GM12878 (cell line): ENCODE results near the gene ARHGEF7. TPM values are rescaled to one million over a fixed set of nuclear protein-coding genes. Genes with fewer than 3 reads are reported as not detected.

ENCODE experiments used
- ATAC-seq: fragments of 200-7000 bp; cut with Tn5 transposase; 3 replicates; pipeline ENCODE4 v1.9.1; 2020; ENCODE audit warnings: mild to moderate bottlenecking, moderate library complexity
- BruUV-seq: library from RNA; stranded (reverse); fragments of 400-500 nt; replicated peaks from 2 replicates; lab custom pipeline; 2021; lab: Mats Ljungman, UMichigan
- CTCF ChIA-PET: fragments of 300-600 bp; sonication (Branson Sonifier 250); formaldehyde crosslinking; extraction: SDS; loops from one replicate; lab custom pipeline; 2021; ENCODE audit warnings: inconsistent platforms; lab: Yijun Ruan, JAX
- POLR2A ChIA-PET: fragments of 350-600 bp; formaldehyde crosslinking; extraction: SDS; loops from one replicate; lab custom pipeline; 2021; ENCODE audit warnings: inconsistent platforms; lab: Charles Lee
- RAD21 ChIA-PET: fragments of 300-600 bp; sonication (Branson Sonifier 250); formaldehyde crosslinking; loops from one replicate; lab custom pipeline; 2023; ENCODE audit warnings: antibody characterized with exemption; ENCODE audit not compliant: unreplicated experiment; lab: Charles Lee
- SMC1A ChIA-PET: fragments of 300-600 bp; sonication (Branson Sonifier 250); formaldehyde crosslinking; loops from one replicate; lab custom pipeline; 2023; ENCODE audit not compliant: unreplicated experiment, uncharacterized antibody; lab: Charles Lee
- DNase-seq: peaks from one replicate; pipeline ENCODE4 v3.0.0-alpha.2; 2011; ENCODE audit warnings: low read depth, low spot score
- FAIRE-seq: peaks from 3 replicates; lab custom pipeline; 2011; peaks lifted over from hg19 to GRCh38; lab: Jason Lieb, UNC
- H2AFZ ChIP-seq: 2 replicates; pipeline ENCODE4 v1.6.0; 2011; ENCODE audit warnings: low read depth, low read length, control low read depth; ENCODE audit not compliant: control insufficient read depth
- H3K27ac ChIP-seq: 2 replicates; pipeline ENCODE4 v1.5.1; 2011; ENCODE audit warnings: control low read depth; ENCODE audit not compliant: control insufficient read depth, insufficient read depth
- H3K27me3 ChIP-seq, 2 experiments: replicated peaks in 1 of 2; 2 replicates each; pipeline versions ENCODE4 v1.6.0 to v1.6.1; 2011; ENCODE audit warnings: low read length in 1 of 2; ENCODE audit not compliant: control insufficient read depth in 2 of 2, insufficient read depth in 2 of 2
- H3K36me3 ChIP-seq, 2 experiments: 2 replicates each; pipeline ENCODE4 v1.5.1; 2011; ENCODE audit warnings: low read length in 1 of 2; ENCODE audit not compliant: control insufficient read depth in 2 of 2, insufficient read depth in 2 of 2
- H3K4me1 ChIP-seq: 2 replicates; pipeline ENCODE4 v1.6.1; 2011; ENCODE audit warnings: mild to moderate bottlenecking, low read length, moderate library complexity, mixed read lengths; ENCODE audit not compliant: control insufficient read depth, insufficient read depth
- H3K4me2 ChIP-seq: 2 replicates; pipeline ENCODE4 v1.6.0; 2011; ENCODE audit warnings: control low read depth; ENCODE audit not compliant: control insufficient read depth, insufficient read depth
- H3K4me3 ChIP-seq: fragments of 200-600 bp; sonication (generic); 2 replicates; pipeline ENCODE4 v1.5.1; 2016
- H3K79me2 ChIP-seq: 2 replicates; pipeline ENCODE4 v1.6.0; 2011; ENCODE audit warnings: low read length; ENCODE audit not compliant: control insufficient read depth, insufficient read depth
- H3K9ac ChIP-seq: 2 replicates; pipeline ENCODE4 v1.8.0; 2011; ENCODE audit warnings: low read length, control low read depth, mixed read lengths; ENCODE audit not compliant: control insufficient read depth, insufficient read depth
- H3K9me3 ChIP-seq: replicated peaks from 3 replicates; pipeline ENCODE4 v1.5.1; 2011; ENCODE audit warnings: mild to moderate bottlenecking, low read length; ENCODE audit not compliant: control insufficient read depth, insufficient read depth
- H4K20me1 ChIP-seq: 2 replicates; pipeline ENCODE4 v1.6.0; 2011; ENCODE audit not compliant: control insufficient read depth, insufficient read depth
- CREM ChIP-seq: IDR thresholded peaks from 2 replicates; pipeline ENCODE4 v1.6.1; 2014; ENCODE audit warnings: antibody characterized with exemption, low read depth
- GABPA ChIP-seq: IDR thresholded peaks from 2 replicates; pipeline ENCODE4 v1.6.1; 2014; ENCODE audit warnings: antibody characterized with exemption, low read depth, mild to moderate bottlenecking, inconsistent platforms
- HCFC1 ChIP-seq: fragments of 150-350 bp; IDR thresholded peaks from 2 replicates; pipeline ENCODE4 v1.6.1; 2014; ENCODE audit warnings: low read length
- HDAC6 ChIP-seq: fragments of 200-600 bp; sonication (generic); IDR thresholded peaks from one replicate; pipeline ENCODE4 v1.8.0; 2017; ENCODE audit warnings: antibody characterized with exemption; ENCODE audit not compliant: unreplicated experiment
- NR2C2 ChIP-seq: IDR thresholded peaks from 2 replicates; pipeline ENCODE4 v1.6.1; 2011; ENCODE audit warnings: borderline replicate concordance, low read depth; ENCODE audit not compliant: control insufficient read depth, insufficient read length
- PAX8 ChIP-seq: fragments of 450-650 bp; IDR thresholded peaks from 2 replicates; pipeline ENCODE4 v1.6.1; 2017; ENCODE audit warnings: mild to moderate bottlenecking, moderate library complexity
- PML ChIP-seq: IDR thresholded peaks from 2 replicates; pipeline ENCODE4 v1.6.1; 2012; ENCODE audit warnings: low read length, inconsistent platforms
- POLR2AphosphoS2 ChIP-seq: IDR thresholded peaks from 2 replicates; pipeline ENCODE4 v1.6.1; 2011; ENCODE audit warnings: low read depth, mild to moderate bottlenecking, low read length, improper control_type of control experiment, moderate library complexity
- POU2F2 ChIP-seq: IDR thresholded peaks from 3 replicates; pipeline ENCODE4 v1.6.1; 2011; ENCODE audit warnings: low read depth, mild to moderate bottlenecking, low read length, borderline replicate concordance
- RBBP5 ChIP-seq: fragments of 200-600 bp; sonication (generic); conservative IDR thresholded peaks from 2 replicates; pipeline ENCODE4 v1.6.1; 2016
- SRF ChIP-seq, 2 experiments: IDR thresholded peaks; 2 replicates each; pipeline ENCODE4 v1.6.1; 2011; ENCODE audit warnings: low read depth in 2 of 2, low read length in 2 of 2, mild to moderate bottlenecking in 1 of 2, moderate library complexity in 1 of 2
- STAT3 ChIP-seq: IDR thresholded peaks from 2 replicates; pipeline ENCODE4 v1.6.1; 2011; ENCODE audit warnings: low read depth, low read length, improper control_type of control experiment
- WGBS: methylation state at CpG from one replicate; pipeline ENCODE4 v1.1.6; 2016; ENCODE audit warnings: low lambda C conversion rate; ENCODE audit not compliant: insufficient replicate concordance, insufficient coverage; ENCODE audit errors: missing lambda C conversion rate; 5-methylcytosine and 5-hydroxymethylcytosine counted together
- in situ Hi-C: fragments of 300-500 bp; cut with MboI; formaldehyde crosslinking; loops from 9 replicates; pipeline ENCODE4 v1.14.3; 2018; ENCODE audit warnings: mixed read lengths
- intact Hi-C: fragments of 100-400 bp; cut with micrococcal nuclease; formaldehyde crosslinking; loops from one replicate; pipeline ENCODE4 v1.14.2; 2022; ENCODE audit not compliant: unreplicated experiment
- polyA plus RNA-seq, 11 experiments: library from polyadenylated mRNA; depleted of rRNA in 4 of 11; unstranded in 6 of 11; stranded (reverse) in 5 of 11; fragments of >200 nt; fragmentation: Nextera tagmentation in 4 of 11; fragmentation: Illumina TruSeq in 1 of 11; extraction: Ambion mirVana in 4 of 11; extraction: Trizol in 1 of 11; gene quantifications; 1 replicate in 1 of 11; 2 replicates in 10 of 11; pipeline versions ENCODE4 v1.2.1 to v1.2.3, GENCODE V29; 2011 to 2016; ENCODE audit warnings: inconsistent platforms in 2 of 11, missing spikeins in 2 of 11, low read depth in 1 of 11
- total RNA-seq, 4 experiments: library from RNA; depleted of rRNA in 3 of 4; stranded (reverse); fragments of >200 nt in 3 of 4; fragmentation: Illumina TruSeq in 1 of 4; extraction: Trizol in 1 of 4; gene quantifications; 2 replicates each; pipeline versions ENCODE4 v1.2.1 to v1.2.3, GENCODE V29; 2013 to 2021
- TF ChIP-seq, protein P1 (sequence below): fragments of 450-650 bp; IDR thresholded peaks from 2 replicates; pipeline ENCODE4 v1.6.1; 2016; ENCODE audit warnings: mild to moderate bottlenecking, moderate library complexity, borderline replicate concordance

Gene ARHGEF7
- total and polyA plus RNA-seq, 10 of the 15 experiments (the other 5 are each of a cell fraction or from before 2014, with no cell fraction given), result 4.7 to 65.5 (median 36.6) TPM

DNA sequence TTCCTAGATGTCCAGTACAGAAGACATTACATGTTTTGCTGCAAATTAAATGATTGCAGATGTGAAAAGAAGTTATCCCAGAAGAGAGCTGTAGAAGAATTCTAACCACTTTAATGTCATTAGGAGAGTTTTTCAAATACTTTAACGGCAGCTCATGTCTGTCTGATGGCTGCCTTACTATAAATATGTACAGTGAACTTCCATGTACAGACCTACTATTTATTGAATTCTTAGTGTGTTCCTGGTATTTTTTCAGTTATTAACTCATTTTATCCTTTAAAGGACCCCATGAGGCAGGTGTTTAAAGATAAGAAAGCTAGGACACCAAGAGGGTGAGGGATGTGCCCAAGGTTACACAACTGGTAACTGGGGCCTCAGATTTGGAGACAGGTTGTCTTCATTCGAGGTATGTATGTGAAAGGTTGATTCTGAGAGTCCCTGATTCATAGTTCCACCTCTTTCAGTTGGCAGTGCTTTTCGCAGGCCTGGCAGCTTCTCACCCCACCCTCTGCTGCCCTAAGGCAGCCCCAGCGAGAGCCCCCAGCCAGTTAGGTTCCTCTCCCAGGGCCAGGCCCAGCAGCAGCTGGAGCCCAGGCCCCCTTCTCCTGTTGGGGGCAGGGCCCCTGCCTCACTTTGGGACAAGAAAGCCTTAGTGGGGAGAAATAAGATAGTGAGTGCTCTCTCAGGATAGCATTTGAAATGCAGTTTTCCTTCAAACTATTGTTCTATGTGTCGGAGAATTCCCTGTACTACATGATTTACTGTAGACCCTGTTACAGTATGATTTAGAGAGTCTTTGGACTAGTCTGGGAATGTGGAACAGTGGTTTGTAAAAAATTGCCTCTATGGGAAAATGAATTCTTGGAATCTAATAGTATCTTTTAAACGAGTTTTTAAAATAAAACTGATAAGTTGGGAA, 137.6 kb downstream of the ARHGEF7 start:
- WGBS, result 85% methylated on average over 6 of the region's 6 CpGs
- no peak for TF ChIP-seq GABPA
- TF ChIP-seq, all 136 proteins: peak for 0
- POLR2A ChIA-PET, result no interaction called here
- no peak for DNase-seq
- FAIRE-seq, result no peak
- Histone ChIP-seq H2AFZ (no peak overlapping the region), H3K79me2 (no peaks in the 10 kb centered on the region; the same call in 1 of the 2 replicates), H3K4me3 (no peak overlapping the region), H3K4me2 (no peak overlapping the region), H3K27me3 (no peaks in the 10 kb centered on the region), H3K9me3 (no peaks in the 10 kb centered on the region; the same call in 2 of the 3 replicates), H4K20me1 (no peaks in the 10 kb centered on the region; the same call in 1 of the 2 replicates), H3K9ac (no peak overlapping the region), H3K27ac (no peak overlapping the region), H3K36me3 (peaks cover 16 to 44% of the 10 kb centered on the region in 2 experiments), H3K4me1 (no peaks in the 10 kb centered on the region)
- SMC1A ChIA-PET, result no interaction called here
- in situ Hi-C loops (no loop called here), intact Hi-C loops (no loop called here)
- CTCF ChIA-PET, result no interaction called here
- RAD21 ChIA-PET, result no interaction called here
- BruUV-seq, result no TSS peak
- ATAC-seq, result no peak

DNA sequence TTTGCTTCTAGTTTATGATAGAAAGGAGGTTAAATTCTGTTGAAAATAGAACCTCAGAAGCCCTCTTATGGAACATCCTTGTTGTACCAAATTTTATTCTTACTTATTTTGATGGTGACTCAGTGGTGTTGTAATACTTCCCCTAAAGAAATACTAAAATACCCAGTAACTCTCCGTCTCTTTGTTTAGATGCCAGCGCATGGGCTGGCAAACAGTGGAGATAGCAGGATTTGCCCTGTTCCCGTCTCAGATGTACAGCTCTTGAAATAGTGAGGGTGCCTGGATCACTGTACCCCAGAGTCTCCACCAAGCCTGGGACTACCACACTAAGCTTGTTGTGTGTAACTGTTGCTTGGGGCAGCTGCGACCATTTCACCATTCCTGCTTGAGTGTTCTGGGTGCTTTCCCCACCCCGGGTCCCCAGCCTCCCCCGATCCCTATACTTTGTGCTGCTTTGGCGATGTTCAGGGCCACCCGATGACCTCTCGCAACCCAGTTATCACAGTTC, 138.3 kb downstream of the ARHGEF7 start:
- SMC1A ChIA-PET, result no interaction called here
- intact Hi-C loops (no loop called here), in situ Hi-C loops (no loop called here)
- H3K79me2 ChIP-seq, result no peaks in the 10 kb centered on the region; the same call in 1 of the 2 replicates
- FAIRE-seq (no peak), ATAC-seq (no peak), DNase-seq (no peak)
- no peaks in the 10 kb centered on the region for H3K27me3 ChIP-seq
- no peak overlapping the region for H2AFZ ChIP-seq
- peaks cover 20 to 47% of the 10 kb centered on the region in 2 experiments for H3K36me3 ChIP-seq
- 98% methylated on average over 9 of the region's 9 CpGs for WGBS
- H3K9ac ChIP-seq, result no peak overlapping the region
- RAD21 ChIA-PET, result no interaction called here
- H3K4me3 ChIP-seq, result no peak overlapping the region
- H3K4me2 ChIP-seq, result no peak overlapping the region
- no peaks in the 10 kb centered on the region; the same call in 2 of the 3 replicates for H3K9me3 ChIP-seq
- H4K20me1 ChIP-seq, result no peaks in the 10 kb centered on the region; the same call in 1 of the 2 replicates
- no TSS peak for BruUV-seq
- no peaks in the 10 kb centered on the region for H3K4me1 ChIP-seq
- POLR2A ChIA-PET, result no interaction called here
- no peak overlapping the region for H3K27ac ChIP-seq
- CTCF ChIA-PET, result no interaction called here
- no peak for TF ChIP-seq SRF (IDR thresholded peaks at IDR 0.05; ENCODE audit: low read depth in 2 of 2, low read length in 2 of 2)
- no peak for TF ChIP-seq HDAC6
- TF ChIP-seq, protein P1, sequence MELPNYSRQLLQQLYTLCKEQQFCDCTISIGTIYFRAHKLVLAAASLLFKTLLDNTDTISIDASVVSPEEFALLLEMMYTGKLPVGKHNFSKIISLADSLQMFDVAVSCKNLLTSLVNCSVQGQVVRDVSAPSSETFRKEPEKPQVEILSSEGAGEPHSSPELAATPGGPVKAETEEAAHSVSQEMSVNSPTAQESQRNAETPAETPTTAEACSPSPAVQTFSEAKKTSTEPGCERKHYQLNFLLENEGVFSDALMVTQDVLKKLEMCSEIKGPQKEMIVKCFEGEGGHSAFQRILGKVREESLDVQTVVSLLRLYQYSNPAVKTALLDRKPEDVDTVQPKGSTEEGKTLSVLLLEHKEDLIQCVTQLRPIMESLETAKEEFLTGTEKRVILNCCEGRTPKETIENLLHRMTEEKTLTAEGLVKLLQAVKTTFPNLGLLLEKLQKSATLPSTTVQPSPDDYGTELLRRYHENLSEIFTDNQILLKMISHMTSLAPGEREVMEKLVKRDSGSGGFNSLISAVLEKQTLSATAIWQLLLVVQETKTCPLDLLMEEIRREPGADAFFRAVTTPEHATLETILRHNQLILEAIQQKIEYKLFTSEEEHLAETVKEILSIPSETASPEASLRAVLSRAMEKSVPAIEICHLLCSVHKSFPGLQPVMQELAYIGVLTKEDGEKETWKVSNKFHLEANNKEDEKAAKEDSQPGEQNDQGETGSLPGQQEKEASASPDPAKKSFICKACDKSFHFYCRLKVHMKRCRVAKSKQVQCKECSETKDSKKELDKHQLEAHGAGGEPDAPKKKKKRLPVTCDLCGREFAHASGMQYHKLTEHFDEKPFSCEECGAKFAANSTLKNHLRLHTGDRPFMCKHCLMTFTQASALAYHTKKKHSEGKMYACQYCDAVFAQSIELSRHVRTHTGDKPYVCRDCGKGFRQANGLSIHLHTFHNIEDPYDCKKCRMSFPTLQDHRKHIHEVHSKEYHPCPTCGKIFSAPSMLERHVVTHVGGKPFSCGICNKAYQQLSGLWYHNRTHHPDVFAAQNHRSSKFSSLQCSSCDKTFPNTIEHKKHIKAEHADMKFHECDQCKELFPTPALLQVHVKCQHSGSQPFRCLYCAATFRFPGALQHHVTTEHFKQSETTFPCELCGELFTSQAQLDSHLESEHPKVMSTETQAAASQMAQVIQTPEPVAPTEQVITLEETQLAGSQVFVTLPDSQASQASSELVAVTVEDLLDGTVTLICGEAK, result no peak
- TF ChIP-seq NR2C2, result no peak
- no peak for TF ChIP-seq HCFC1
- TF ChIP-seq POLR2AphosphoS2, result no peak
- no peak for TF ChIP-seq RBBP5
- no peak for TF ChIP-seq CREM
- TF ChIP-seq STAT3, result no peak
- no peak for TF ChIP-seq PML
- no peak for TF ChIP-seq PAX8
- TF ChIP-seq POU2F2, result no peak
